HG02884 (cell line): Measurements from ENCODE around the gene LCMT1.
A peak's percentile ranks its signal among the peaks of the same experiment; 100 is the strongest.
"Not testable (repeated sequence)": the region's sequence is repeated elsewhere in the genome, so short reads cannot be mapped to it uniquely, and the experiment has no call there.

Experiments used
- ATAC-seq: cut with Tn5 transposase; IDR thresholded peaks from one replicate; pipeline ENCODE4 v1.9.1; 2021; ENCODE audit warnings: mild to moderate bottlenecking, moderate library complexity; ENCODE audit not compliant: unreplicated experiment

The LCMT1 gene

DNA sequence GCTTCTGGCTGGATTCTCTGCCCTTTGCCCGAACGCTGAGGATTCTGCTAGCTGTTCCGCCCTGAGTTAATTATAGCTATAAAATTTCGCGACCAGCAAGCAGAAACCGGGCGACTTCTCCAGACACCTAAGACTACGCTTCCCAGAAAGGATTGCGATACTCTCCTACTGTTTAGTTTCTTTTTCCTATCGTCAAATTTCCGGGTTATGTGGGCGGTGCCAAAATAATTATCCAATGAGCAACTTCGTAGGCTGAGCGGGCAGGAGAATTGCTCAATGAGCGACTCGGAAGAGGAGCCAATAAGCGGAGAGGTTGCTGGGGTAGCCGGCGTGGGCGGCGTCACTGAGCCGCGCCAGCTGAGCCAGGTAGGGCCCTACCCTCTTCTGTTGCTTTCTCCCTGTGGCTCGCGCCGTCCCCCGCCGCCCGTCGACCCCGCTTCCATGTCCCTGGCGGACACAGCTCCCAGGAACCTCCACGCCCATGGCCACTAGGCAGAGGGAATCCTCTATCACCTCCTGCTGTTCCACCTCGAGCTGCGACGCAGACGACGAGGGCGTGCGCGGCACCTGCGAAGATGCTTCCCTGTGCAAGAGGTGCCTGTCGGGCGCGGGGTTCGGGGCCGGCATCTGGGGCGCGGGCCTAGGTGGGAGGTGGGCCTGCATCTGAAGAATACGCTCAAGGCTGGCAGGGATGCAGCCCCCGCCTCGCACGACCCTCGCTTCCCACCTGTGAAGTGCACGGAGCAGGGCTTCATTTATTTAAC lies at the start of gene LCMT1:
Gene LCMT1 (plus strand): TSS at position 340 of the 764 bp plus-strand sequence. CDS start 142 bp downstream, at position 482.
- ATAC-seq, result peak; percentile 87

DNA sequence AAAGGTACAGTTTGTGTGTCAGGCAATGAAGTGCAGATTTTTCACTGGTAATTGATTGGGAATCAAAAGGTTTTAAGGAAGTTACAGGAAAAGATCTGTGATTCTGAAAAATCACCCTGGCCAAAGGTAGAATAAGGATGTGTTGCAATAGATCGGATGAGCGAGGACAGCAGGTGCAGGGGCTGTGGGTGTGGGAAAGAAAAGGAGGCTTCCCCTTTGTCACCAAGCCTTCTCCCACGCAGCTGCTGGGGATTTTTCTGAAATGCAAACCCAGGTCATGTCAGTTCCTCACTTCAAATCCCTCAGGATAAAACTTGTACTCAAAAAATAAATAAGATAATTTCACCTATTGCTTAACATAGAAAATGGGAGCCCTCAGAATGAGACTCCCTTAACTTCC lies 48.4 kb upstream of the LCMT1 start:
- no peak for ATAC-seq

DNA sequence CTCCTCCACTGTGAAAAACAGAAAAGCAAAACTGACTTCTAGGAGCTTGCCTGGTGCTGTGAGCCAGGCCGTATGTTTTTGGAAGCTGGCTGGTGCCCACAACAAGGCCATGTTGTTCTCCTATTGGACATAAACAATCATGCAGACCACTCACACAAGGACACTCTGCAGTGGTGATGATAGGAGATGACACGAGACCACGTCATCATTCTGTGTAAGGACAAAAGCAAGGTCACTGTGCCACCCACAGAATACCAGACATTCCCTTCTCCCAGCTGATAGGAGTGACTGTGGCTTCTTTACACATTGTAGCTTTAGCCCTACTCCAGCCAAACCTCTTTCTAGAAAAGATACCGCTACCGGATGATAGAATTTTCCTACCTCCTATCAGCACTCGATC lies 47.7 kb upstream of the LCMT1 start:
- no peak for ATAC-seq

DNA sequence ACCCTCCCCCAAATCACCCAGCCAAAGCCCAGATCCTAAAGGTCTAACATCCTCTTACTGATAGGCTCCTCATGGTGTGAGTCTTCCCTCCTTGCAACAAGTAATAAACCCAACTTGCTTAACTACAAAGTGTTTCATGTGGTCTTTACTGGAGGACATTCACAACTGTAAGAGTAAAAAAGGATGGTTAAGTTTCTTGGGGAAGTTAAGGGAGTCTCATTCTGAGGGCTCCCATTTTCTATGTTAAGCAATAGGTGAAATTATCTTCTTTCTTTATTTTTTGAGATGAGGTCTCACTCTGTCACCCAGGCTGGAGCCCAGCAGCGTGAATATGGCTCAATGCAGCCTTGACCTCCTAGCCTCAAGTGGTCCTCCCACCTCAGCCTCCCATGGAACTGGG lies 47.3 kb upstream of the LCMT1 start:
- ATAC-seq, result not testable (repeated sequence)

DNA sequence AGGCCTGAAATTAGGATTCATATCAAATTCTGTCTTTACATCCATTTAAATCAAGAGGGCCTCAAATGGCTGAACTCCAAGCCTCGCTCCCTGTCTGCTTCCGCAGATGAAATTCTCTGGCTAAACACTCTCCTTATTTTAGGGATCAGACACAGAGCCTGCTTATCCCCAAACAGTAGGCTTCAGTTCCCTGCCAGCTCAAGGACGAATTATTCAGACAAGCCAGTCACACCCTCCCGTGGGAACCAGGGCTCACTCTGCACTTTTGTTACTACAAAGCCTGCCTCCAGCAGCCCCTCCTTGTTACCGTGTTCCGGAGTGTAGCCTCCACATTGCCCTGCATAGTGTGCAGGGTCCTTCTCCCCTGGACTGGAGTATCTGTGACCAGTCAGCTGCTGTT lies 46.6 kb upstream of the LCMT1 start:
- ATAC-seq, result no peak

DNA sequence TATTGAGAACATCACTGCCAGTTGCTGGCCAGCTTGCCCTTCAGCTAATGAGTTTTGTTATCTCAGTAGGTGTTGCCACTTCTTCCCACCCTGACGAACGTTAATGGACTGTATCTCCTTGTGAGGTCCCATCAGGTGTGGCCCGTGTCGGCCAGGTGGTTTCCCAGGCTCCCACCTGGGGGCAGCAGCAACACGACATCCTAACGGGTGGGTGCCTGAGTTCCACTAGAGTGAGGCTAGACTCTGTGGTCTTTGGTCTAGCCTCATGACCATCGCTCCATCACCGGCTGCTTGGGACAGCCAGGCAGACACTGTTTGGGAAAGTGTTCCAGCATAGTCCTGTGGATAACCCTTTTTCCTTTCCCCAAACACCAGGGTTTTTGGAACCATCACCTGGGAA lies 45.6 kb upstream of the LCMT1 start:
- no peak for ATAC-seq

DNA sequence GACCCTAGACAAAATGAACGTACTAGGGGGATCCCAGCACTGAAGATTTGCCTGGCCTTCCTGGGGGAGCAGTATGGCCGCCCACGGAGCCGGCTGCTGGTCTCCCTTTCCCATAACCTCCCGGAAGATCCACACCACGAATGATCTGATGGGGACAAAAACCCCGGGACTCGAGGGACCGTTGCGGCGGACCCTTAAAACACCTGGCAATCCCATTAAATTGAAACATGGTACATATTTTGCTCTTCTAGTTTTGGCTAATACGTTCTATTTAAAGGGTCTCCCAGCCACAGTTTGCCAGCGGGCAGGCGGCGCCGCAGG lies 45.2 kb upstream of the LCMT1 start:
- ATAC-seq, result no peak

DNA sequence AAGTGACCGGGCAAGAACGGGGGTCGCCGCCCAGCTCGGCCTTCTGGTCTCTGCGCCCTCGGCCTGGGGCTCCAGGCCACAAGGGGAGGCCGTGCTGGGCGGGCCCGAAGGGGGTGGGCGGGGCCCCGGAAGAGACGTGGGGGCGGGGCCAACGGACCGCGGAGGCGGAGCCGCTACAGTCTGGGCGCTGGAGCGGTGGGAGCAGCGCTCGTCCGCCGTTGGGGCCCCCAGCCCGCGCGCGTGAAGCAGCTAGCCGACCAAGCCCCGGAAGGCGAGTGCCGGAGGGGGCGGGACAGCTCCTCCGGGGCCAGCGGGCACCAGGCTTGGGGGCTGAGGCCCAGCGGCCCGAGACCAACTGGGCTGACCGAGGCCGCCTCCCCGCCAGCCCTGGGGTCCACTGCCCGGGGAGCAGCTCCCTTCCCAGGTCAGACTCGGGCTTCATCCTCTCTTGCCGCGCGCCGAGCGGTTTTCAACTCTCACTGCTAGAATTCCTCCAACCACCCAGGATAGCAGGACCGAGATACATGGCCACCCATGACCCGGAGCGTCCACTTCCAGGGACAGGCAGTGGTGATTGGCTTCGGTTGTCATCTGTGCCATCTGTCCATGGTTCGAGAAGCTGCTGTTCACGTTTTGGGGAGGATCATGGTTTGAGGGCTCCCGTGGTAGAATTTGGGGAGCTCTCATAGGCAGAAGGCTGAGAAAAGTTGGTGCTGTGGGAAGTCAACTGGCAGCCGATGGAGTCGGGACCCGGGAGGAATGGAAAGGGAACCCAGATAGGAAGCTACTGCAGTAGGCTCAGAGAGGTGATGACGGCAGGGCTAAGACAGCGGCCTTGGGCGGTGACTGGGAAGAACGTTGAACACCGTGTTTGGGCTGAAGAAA lies 44.6 kb upstream of the LCMT1 start:
- ATAC-seq, result peak; percentile 83

DNA sequence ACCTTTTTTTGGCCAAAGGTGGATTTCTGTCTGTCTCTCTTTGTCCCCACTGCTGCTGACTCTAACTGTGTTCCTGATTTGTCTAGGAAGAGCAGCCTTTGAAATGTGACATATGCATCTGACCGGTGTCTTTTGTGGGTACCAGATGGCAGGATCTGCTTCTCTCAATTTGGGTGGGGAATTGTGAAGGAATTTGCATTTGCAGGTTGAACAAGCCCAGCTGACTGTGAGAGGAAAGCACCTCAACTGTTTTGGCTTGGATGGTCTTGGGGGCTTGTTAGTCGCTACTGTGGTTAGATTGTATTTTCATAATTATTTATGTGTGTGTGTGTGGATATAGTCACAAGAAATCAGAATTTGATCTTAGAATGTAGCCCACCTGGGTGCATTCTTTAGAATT lies 37.7 kb upstream of the LCMT1 start:
- ATAC-seq, result no peak

DNA sequence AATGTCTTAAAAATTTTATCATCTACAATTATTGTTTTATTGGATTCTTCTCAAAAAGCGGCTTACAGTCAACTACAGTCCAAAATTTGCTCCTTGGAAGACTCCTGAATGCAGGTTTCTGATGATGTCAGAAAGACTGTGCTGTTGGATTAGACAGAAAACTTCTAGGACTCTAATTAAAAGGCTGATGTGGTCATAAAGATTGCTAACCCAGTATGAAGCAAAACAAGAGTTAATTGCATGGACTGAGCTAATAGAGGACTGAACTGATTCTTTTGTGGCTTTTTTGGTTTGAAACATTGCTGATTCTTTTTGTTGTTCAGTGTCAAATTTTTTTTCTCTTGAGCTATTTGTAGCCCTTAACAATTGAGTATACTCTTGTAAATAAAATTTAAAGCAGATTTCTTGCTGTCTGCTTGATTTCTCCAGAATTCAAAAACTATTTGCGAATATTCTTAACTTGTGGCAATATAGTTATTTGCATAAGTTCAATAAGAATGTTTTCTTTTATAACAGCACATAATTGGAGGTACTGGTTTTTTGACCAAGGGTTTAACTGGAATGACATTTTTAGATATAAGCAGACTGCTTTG lies 33.1 kb upstream of the LCMT1 start:
- ATAC-seq, result no peak

DNA sequence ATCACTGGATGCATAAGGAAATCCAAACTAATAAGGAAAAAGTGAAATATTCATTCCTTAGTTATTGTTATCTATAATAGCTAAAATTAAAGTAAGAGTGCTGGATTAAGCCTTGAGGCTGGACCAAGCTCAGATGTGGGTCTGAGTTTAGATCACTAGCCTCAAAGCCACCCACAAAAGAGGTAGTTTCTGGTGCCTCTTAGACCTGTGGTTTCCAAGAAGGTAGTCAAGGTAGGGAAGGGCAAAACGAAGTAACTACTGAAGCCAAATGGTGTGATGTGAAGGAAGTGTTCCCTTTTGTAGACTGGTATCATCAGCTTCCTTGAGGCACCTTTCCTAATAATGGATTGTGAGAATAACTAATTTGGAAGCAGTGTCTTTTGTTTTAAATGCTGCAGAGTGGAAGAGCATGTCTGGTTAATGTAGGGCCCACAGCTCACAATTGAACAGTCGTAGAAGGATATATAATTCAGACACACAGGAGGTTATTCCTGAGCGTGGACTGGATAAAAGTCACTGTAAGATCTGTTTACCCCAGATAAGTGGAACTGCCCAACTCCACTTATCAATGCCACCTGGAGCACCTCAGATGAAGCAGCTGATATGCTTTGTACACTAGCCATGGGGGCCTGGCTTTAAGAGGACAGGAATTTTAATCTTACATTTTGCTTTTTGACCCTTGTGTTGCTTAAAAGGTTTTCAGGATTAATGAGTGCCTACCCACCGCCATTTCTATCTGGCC lies 31.7 kb upstream of the LCMT1 start:
- ATAC-seq, result no peak

DNA sequence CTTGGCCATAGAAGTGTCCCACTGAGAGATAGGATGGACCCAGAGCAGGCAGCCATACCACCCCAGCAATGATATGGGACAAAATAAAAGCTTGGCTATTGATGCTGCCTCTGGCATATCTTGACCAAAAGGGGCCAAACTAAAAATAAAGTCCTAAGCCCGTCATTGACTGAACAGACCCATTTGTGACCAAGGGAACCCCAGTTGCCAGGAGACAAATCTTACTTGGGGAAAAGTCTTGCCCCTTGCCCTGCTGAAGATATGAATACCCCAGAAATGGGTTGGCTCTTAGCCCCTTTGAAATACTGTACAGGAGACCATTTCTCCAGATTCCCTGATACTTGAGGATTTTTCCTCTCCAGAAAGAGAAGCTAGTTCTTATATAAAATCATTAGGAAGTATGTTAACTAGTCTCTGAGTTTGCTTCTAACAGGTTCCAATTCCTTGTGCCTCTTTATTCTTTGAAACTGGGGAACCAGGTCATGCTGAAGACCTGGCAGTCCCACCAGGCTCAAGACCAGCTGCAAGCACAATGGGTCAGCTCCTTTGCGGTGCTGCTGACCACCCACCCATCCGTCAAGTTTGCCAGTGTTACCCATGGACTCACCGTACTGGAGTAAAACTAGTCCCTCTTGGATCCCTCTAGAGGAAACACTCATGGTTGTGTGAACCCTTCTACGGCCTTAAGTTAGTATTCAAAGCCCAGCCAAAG lies 31.0 kb upstream of the LCMT1 start:
- ATAC-seq, result no peak

DNA sequence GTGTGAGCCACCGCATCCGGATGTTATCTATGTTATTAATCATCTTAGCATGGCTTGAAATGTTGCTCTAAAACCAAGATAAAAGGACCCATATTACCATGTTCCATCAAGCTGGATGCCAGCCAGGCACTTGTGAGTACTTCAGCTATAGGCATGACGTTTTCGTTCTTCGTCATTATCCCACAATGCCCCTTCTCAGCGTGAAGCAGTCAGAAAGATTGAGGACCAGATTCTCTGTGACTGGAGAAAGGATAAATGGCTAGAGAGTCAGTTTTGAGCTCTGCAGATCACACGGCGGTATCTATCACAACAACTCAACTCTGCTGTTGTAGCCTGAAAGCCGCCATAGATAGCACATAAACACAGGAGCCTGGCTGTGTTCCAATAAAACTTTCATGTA lies 29.8 kb upstream of the LCMT1 start:
- no peak for ATAC-seq

DNA sequence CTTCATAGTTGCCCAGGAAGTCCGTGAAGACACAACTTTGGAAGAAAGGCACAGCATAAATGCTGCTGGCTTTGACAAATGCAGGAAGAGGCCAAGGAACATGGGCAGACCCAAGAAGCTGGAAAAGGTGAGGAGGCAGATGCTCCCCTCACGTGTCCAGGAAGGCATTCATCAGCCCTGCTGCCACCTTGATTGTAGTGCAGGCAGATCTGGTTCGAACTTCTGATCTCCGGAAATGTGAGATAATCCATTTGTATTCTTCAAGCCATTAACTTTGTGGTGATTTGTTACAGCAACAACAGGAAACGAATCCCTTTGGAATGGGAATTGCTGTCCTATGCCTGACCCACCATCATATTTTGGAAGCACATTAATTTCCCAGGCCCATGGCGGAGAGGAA lies 28.5 kb upstream of the LCMT1 start:
- no peak for ATAC-seq

DNA sequence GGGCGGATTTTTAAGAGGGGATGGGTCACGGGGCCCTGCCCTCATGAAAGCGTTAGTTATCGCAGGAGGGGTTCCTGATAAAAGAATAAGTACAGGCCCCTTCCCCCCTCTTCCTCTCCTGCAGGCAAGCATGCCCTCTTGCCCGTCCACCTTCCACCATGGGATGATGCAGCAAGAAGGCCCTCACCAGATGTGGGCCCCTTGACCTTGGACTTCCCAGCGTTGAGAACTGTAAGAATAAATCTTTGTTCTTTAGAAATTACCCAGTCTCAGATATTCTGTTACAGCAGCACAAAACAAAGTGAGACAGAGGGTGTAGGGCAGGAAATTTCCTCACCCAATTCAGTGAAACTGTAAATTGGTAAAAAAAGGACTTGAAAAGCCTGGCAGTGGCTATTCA lies 27.8 kb upstream of the LCMT1 start:
- ATAC-seq, result no peak

DNA sequence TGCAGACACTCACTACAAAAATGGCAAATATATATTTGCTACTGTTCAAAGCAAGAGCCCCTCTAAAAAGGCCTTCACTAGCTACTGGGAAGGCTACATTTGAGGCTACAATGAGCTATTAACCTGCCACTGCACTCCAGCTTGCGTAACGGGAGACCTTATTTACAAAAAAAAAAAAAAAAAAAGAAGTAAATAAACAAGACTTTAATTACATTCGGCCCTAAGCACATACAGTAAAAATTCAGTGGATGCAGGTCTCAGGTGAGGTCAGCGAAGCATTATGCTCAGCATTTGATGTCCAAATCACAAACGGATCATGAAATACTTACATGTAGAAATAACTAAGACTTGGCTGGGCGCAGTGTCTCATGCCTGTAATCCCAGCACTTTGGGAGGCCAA lies 26.7 kb upstream of the LCMT1 start:
- no peak for ATAC-seq

DNA sequence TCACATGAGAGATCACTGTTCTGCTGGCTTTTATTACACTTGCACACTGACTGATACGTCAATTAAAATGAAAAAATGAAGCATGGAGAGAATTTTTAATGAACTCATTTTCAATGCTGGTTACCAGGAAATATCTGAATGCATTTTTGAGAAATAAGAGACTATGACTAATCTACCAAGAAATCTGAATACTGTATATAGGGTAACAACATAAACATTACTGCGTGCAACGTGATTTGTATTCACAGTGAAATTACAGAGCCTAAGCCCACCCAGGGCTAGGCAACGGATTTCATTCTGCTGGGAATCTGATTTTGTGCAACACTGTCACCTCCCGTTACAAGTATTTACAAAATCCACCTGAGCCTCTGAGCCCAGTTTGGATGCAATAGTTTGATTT lies 23.8 kb upstream of the LCMT1 start:
- no peak for ATAC-seq

DNA sequence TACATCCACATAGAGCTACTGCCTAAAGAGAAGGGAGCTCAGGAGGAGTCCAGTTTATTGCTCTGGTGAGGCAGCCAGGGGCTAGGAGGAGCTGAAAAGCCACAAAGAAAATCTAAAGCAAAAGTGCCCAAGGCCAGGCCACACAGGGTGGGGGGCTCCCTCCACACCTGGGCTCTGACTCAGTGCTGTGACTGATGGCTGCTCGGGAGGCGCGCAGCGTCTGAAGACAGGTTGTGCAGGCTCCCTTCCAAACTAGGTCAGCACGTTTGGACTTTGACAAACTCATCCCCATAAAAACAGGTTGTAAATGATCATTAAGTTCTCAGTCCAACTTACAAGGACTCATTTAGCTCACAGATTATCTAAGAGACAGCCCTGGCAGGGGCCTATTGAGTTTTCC lies 22.2 kb upstream of the LCMT1 start:
- ATAC-seq, result no peak

DNA sequence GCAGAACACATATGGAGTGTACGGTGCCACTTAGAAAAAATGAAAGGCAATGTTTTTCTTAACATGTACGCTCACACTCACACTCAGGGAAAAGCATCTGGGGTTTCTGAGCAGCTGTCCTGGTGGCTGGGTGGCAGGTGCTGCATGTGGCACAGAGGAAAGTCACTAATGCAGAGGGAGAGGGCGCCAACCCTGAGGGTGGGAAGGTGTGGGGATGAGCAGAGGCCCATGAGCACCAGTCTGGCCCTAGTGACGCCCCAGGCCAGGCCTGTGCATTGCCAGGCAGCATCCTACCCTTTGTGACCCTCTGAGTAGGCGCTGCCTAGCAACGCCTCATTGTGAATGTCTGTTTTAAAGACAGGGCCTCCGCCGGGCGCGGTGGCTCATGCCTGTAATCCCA lies 19.1 kb upstream of the LCMT1 start:
- ATAC-seq, result no peak

DNA sequence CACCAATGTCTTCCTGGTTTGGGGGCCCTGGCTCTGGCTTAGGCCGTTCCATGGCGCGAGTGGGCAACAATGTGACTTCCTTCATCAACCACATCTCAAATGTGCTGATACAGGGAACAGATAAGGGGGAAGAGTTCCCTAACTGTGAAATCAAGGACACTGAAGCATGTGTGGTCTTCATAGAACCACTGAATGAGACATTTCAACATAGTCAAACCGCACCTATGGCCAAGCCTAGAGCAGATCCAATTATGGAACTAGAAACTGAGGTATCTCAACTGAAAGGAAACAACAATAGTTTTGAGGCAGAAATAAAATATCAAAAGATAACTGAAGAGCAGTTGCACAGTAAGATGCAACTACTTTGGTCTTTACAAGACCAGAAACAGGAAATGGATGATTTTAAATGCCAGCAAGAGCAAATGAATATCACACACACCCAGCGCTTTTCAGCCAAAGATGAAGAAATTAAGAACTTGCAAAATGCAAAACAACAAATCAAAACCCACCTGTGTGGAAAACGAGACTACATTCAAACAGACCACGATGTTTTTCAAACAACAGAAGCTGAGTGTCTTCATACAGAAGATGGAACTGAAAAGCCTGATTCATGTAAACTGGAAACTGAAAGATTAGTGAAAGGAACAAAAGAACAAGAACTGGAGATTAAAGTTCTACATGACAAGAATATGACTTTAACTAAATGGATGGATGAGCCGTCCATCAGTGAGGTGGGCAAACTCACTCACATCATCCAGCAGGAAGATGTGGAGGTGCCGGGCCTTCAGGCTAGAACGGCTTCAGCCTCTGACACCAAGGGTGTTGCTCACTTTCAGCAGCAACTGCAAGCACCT lies 18.1 kb upstream of the LCMT1 start:
- ATAC-seq, result peak; percentile 72
